Thyroid gland (tissue), 4 donors: ENCODE results near the gene OGDH.

Experiments
- CTCF ChIP-seq, 6 experiments: fragments of 200-600 bp in 3 of 6; fragments of 450-650 bp in 3 of 6; sonication (generic) in 3 of 6; IDR thresholded peaks; one replicate each; pipeline ENCODE4 v1.5.1; 2016 to 2019; ENCODE audit warnings: antibody characterized with exemption in 6 of 6, mild to moderate bottlenecking in 2 of 6, inconsistent platforms in 1 of 6, moderate library complexity in 1 of 6
- POLR2A ChIP-seq, 2 donors: fragments of 450-650 bp; IDR thresholded peaks; one replicate each; pipeline ENCODE4 v1.6.1; 2017; ENCODE audit warnings: antibody characterized with exemption in 2 of 2, mild to moderate bottlenecking in 2 of 2, moderate library complexity in 1 of 2

- no peak for TF ChIP-seq CTCF (IDR thresholded peaks at IDR 0.05)
- no peak for TF ChIP-seq POLR2A (IDR thresholded peaks at IDR 0.05)
Measured at GRCh38 chr7:44650242-44650641, 43.8 kb downstream of the OGDH start.
